D721Med (cell line): ENCODE results near the gene RASAL2.

Source experiments
- DNase-seq: peaks from one replicate; pipeline ENCODE4 v3.0.0; 2011; ENCODE audit warnings: low spot score; ENCODE audit not compliant: insufficient read length
- FAIRE-seq: peaks from 2 replicates; lab custom pipeline; 2011; peaks lifted over from hg19 to GRCh38; lab: Jason Lieb, UNC
- TF ChIP-seq, protein P1 (sequence below): IDR thresholded peaks from 2 replicates; pipeline ENCODE4 v1.5.1; 2012; ENCODE audit warnings: mild to moderate bottlenecking, control low read depth; ENCODE audit not compliant: insufficient read depth; ENCODE audit errors: missing control alignments

Gene RASAL2

DNA sequence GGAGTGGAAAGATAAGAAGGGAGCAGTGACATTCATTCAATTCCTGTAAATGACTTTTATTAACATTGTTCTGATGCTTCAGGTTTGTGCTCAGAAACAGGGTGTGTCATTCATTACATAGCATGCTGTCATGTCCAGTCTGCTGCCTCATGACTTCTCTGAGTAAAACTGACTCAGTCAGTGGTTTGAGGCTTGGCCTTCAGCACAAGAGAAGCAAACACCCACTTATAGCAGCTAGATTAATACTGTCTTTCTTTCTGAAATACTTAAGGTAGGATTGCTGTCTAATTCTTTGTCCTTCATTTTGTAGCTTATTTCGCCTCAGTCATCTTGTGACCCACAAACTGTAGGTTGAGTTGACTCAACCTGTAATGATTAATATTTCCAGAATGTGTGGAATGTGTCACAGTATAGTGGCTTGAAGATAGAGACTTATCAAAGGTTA, 32.9 kb downstream of the RASAL2 start:
- TF ChIP-seq, protein P1, sequence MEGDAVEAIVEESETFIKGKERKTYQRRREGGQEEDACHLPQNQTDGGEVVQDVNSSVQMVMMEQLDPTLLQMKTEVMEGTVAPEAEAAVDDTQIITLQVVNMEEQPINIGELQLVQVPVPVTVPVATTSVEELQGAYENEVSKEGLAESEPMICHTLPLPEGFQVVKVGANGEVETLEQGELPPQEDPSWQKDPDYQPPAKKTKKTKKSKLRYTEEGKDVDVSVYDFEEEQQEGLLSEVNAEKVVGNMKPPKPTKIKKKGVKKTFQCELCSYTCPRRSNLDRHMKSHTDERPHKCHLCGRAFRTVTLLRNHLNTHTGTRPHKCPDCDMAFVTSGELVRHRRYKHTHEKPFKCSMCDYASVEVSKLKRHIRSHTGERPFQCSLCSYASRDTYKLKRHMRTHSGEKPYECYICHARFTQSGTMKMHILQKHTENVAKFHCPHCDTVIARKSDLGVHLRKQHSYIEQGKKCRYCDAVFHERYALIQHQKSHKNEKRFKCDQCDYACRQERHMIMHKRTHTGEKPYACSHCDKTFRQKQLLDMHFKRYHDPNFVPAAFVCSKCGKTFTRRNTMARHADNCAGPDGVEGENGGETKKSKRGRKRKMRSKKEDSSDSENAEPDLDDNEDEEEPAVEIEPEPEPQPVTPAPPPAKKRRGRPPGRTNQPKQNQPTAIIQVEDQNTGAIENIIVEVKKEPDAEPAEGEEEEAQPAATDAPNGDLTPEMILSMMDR: no peak
- no peak for DNase-seq
- FAIRE-seq: peak; percentile 63

DNA sequence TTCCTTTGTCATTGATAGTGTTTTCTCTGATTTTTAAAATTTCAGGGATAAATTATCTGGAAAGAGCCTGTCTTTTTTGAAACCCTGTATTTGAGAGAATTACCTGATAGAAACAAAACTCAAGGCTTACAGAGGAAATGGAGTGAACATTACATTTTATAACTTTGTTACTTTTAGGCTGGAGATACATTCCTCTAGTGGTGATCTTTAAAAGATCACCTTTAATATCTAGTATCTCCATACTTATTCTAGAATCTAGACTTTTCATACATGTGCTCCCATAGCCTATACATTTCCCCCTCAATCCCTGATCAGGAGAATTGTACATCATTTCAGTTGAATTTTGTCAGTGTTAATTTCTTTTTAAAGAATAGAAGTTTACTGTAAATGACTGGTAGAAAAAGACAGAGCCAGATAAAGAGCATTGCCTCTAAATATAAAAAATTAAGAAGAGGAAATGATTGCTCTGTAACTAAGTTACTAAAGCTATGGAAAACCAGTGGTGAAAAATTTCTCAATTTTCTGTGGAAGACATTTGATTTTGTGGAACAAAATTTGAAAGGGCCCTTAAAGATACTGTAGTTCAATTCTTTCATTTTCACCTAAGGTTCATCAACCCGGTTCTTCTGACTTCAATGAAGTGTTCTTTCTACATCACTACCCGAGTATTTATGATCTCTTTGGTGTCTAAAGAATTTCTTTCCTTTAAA, 33.7 kb downstream of the RASAL2 start:
- DNase-seq: no peak
- TF ChIP-seq, protein P1: no peak
- FAIRE-seq: peak; percentile 64

DNA sequence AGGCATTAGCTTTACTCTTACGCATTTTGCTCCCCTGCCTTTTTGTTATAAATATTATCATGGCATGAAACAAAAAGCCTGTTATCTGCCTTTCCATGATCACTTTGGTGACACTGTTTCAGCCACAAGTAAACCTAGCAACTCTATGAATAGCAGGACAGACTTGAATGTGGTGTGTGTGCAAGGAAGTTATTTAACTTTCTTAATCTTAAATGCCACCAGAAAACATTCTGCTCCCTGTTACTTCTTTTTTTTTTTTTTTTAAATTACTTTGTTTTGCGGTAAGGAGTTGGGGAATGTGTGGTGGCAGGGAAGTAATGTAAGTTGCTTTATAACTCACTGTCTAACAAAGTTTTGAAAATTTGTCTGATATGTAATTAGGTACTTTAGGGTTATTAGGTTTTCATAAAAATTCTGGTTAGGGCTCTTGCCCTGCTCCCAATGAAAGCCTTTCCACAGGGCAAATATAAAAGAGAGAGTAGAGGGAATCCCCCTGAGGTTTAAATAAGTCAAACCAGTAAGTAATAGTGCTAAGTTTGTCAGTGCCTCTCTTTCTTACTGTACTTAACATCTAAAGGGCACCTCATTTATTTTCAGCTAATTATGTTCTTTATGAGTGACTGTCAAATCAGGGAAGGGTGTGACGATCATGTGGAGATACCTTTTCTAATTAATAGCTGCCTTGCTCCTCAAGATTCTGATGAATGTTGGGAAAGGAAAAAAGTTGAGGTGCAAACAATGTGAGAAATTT, 39.5 kb downstream of the RASAL2 start:
- TF ChIP-seq, protein P1: no peak
- FAIRE-seq: no peak
- no peak for DNase-seq

DNA sequence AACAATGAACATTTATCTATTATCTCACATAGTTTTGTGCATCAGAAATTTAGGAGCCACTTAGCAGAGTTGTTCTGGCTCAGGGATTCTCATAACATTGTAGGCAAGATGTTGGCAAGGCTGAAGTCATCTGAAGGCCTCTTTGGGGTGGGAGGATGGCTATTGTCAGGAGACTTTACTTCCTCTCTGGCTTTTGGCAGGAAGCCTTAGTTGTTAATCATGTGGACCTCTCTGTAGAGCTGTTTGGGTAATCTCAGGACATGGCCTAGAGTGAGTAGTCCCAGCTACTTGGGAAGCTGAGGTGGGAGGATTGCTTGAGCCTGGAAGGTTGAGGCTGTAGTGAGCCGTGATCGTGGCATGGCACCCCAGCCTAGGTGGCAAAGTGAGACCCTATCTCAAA, 40.2 kb downstream of the RASAL2 start:
- FAIRE-seq (no peak), DNase-seq (no peak)
- TF ChIP-seq, protein P1: no peak

DNA sequence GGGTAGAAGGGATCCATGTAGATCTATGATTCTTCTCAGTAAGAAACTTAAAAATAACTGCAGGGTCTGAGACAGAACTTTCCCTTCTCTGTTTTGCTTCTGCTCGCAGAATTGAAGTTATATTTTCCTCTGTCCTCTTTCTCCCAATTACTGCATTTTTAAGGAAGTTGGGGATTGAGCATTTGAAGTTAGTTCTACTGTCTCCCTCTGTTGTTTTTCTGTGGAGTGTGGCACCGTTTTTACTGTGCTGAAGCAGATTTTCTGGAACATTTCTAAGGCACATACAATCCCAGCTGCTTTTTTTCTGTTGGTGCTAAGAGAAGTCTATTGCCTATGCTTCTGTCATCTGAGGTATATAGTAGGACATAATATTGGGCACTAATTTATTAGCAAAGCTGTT, 43.3 kb downstream of the RASAL2 start:
- no peak for FAIRE-seq

DNA sequence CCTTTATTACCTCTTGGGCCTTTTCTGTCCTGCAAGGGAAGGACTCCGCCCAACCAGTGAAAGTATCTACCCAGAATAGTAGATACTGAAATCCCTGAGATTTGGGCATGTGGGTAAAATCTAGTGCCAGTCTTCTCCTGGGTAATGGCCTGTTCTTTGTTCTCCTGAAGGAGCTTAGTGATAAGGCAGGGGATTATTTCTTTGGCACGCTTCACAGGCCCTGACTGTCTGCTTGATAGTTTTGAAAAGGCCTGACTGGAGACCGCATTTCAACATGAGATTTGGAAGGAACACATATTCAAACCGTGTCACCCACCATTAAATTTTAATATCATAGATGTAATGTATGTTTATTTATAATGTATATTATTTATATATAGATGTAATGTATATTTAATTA, 48.9 kb downstream of the RASAL2 start:
- TF ChIP-seq, protein P1: no peak
- peak; percentile 74 for FAIRE-seq
- DNase-seq: no peak

More for the DNA sequence above, 43.3 kb downstream of the RASAL2 start:
- TF ChIP-seq, protein P1: no peak
- DNase-seq: no peak
